HL-60 (cell line): ENCODE data around the gene LRSAM1.

Source experiments
- CTCF ChIP-seq: IDR thresholded peaks from one replicate; pipeline ENCODE4 v1.5.1; 2011; ENCODE audit warnings: low read length, control low read depth, inconsistent platforms; ENCODE audit not compliant: insufficient read depth
- POLR2AphosphoS5 ChIP-seq: IDR thresholded peaks from 2 replicates; pipeline ENCODE4 v1.6.1; 2012; ENCODE audit warnings: low read depth
- REST ChIP-seq: IDR thresholded peaks from 2 replicates; pipeline ENCODE4 v1.6.1; 2012; ENCODE audit warnings: low read depth; ENCODE audit not compliant: insufficient replicate concordance

GRCh38 chr9:127411122-127411521 is 40.2 kb upstream of the LRSAM1 start:
- TF ChIP-seq CTCF, result no peak
- TF ChIP-seq REST, result no peak
- TF ChIP-seq POLR2AphosphoS5, result no peak
